ENCODE data around the gene HHLA2. TPM values are rescaled to one million over a fixed set of nuclear protein-coding genes. Genes with fewer than 3 reads are reported as not detected.

Gene HHLA2
- total RNA-seq, 2 experiments from 2014 or later: 5.2 to 9.4 TPM

DNA sequence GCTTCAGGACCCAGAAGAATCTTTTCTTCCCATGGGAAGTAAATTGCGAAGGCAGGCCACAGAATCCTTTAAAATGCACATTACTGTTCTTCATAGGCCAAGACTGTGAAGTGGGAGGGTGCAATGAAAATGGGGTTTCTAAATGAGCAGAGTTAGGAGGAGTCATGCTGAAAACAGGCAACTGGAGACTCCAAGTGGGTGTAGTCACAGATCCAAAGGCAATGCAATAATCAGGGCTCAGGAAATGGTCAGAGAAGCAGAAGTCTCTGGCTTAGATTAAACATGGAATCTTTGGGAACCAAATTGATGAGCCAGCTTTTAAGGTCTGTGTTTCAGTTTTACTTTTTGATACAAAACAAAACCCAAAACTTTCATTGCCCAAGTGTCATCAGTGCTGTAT, 37.6 kb downstream of the HHLA2 start:
- DNase-seq (no peak), ATAC-seq (no peak)
- CTCF ChIA-PET: interaction anchor here (1.0 kb wide), 1 partner anchor 40 kb away, joined by 3 read pairs; no protein-coding TSS in a partner anchor
- H3K9me3 Mint-ChIP-seq (ENCODE audit: low read depth): no peaks in the 10 kb centered on the region
- H3K36me3 Mint-ChIP-seq: peaks cover 26% of the 10 kb centered on the region
- H3K4me3 Mint-ChIP-seq: no peak overlapping the region
- no peak overlapping the region for H3K27ac Mint-ChIP-seq
- H3K4me1 Mint-ChIP-seq: peaks cover 32% of the 10 kb centered on the region
- H3K27me3 Mint-ChIP-seq: no peaks in the 10 kb centered on the region

DNA sequence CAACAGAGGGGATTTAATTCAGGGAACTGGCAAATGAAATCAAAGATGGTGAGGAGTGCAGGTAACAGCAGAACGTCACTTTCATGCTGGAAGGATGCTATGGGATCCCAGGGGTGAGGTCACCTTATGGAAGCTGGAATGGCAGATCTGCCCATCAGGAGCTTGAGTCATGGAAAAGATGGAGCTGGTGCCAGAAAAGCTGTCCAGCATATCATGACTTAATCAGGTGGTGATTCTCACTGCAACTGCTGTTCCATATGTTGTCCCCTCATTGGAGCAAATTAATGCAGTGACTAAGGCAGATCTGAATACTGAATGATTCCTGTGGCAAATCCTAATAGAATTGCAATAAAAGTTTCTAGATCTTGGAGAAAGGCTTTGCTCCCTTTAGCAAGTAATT, 38.4 kb downstream of the HHLA2 start:
- no peak overlapping the region for H3K4me3 Mint-ChIP-seq
- no peaks in the 10 kb centered on the region for H3K27me3 Mint-ChIP-seq
- H3K27ac Mint-ChIP-seq: no peak overlapping the region
- CTCF ChIA-PET: interaction anchor here (1.0 kb wide), 1 partner anchor 41 kb away, joined by 3 read pairs; no protein-coding TSS in a partner anchor
- peaks cover 21% of the 10 kb centered on the region for H3K36me3 Mint-ChIP-seq
- H3K4me1 Mint-ChIP-seq: peaks cover 26% of the 10 kb centered on the region
- no peaks in the 10 kb centered on the region for H3K9me3 Mint-ChIP-seq (ENCODE audit: low read depth)
- no peak for ATAC-seq
- DNase-seq: no peak

DNA sequence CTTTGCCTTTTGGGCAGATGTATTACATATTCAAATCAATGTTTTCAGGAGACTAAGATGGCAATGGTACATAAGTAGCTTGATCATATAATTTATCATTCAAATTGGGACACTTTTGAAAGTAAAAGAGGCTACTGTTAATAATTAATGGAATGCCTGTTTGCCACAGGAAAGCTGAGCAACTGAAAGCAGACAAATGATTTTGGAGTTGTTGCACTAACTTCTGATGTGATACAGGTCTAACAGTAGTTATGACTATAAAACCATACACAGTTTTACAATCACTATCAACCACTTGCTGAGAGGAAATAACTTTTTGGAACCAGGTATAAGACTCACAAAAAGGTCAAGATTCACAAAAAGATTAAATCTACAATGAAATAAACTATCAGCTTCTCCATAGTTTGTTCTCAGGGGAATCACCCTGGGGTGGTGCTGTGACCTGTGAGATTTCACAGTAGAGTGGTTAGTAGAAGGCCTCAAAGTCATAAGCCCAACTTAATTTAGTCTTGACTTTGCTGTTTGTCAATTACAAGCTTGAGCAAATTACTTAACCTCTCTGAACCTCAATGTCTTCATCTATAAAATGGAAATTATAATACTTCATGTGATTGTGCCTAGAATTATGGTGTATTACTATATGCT, 42.7 kb downstream of the HHLA2 start:
- DNase-seq: no peak

DNA sequence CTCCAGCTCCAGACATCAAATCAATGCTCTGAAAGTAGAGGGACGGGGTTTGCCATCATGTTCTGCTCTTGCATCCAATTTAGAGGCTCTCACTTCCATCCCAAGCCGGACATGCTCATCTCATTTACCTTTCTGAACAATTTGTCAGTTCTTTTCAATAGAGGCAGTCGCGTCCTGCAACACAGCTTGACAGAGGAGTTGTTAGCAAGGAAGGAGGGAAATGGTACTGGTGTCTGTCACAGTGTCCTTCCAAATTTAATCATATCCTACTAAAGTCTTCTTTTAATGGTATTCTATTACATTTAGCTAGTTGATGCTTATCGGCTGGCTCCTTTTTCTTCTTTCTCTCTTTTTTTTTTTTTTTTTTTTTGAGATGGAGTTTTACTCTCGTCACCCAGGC, 45.6 kb downstream of the HHLA2 start:
- peaks cover 21% of the 10 kb centered on the region for H3K36me3 Mint-ChIP-seq
- H3K4me1 Mint-ChIP-seq: peaks cover 41% of the 10 kb centered on the region
- no peak overlapping the region for H3K27ac Mint-ChIP-seq
- H3K27me3 Mint-ChIP-seq: peaks cover 5% of the 10 kb centered on the region
- ATAC-seq: no peak
- H3K9me3 Mint-ChIP-seq (ENCODE audit: low read depth): no peaks in the 10 kb centered on the region
- DNase-seq: no peak
- H3K4me3 Mint-ChIP-seq: no peak overlapping the region
- CTCF ChIA-PET: interaction anchor here (1.6 kb wide), 1 partner anchor 46 kb away, joined by 4 read pairs; the partner anchor contains the start of gene HHLA2

More for the DNA sequence above, 42.7 kb downstream of the HHLA2 start:
- CTCF ChIA-PET: no interaction called here
- H3K4me3 Mint-ChIP-seq: no peak overlapping the region
- H3K9me3 Mint-ChIP-seq (ENCODE audit: low read depth): no peaks in the 10 kb centered on the region
- H3K4me1 Mint-ChIP-seq: peaks cover 25% of the 10 kb centered on the region
- H3K27ac Mint-ChIP-seq: no peak overlapping the region
- peaks cover 2% of the 10 kb centered on the region for H3K27me3 Mint-ChIP-seq
- peaks cover 12% of the 10 kb centered on the region for H3K36me3 Mint-ChIP-seq
- no peak for ATAC-seq

DNA sequence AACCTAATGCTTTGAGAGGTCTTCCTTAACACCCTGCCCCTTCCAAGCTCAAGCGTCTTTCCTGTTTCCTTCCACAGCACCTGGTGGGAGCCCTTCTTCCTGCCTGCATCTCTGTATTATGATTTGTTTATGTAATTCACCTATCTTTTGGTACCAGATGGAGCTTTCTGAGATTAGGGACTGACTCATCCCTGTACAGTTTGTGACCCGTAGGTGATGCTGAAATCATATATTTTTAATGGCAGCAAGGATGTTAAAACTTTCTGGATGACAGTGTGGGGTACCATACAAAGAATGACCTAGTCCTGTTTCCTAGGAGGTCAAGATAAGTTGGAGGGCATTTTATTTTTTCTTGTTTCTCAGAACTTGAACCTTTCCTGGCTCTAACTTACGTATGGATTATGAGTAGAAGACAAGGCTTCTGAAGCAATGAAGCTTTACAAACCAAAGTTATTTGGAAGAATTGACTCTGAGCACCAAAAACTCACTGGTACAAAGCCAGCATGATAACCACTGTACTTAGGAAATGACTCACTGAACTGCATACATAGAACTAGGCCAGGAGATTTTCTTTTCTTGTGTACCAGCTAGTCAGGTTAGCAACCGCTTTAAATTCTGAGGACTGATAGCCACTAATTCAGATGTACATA, 46.6 kb downstream of the HHLA2 start:
- H3K4me3 Mint-ChIP-seq: peak overlapping the region; percentile 8
- peaks cover 5% of the 10 kb centered on the region for H3K27me3 Mint-ChIP-seq
- H3K27ac Mint-ChIP-seq: peak overlapping the region; percentile 77
- ATAC-seq (peak; percentile 91), DNase-seq (peak; percentile 43)
- peaks cover 27% of the 10 kb centered on the region for H3K36me3 Mint-ChIP-seq
- CTCF ChIA-PET: interaction anchor here (0.8 to 1.6 kb wide), 5 partner anchors 22 to 135 kb away, joined by 3 to 6 read pairs (median 3); partner anchors contain the start of genes HHLA2 and IFT57
- no peaks in the 10 kb centered on the region for H3K9me3 Mint-ChIP-seq (ENCODE audit: low read depth)
- H3K4me1 Mint-ChIP-seq: peaks cover 41% of the 10 kb centered on the region

DNA sequence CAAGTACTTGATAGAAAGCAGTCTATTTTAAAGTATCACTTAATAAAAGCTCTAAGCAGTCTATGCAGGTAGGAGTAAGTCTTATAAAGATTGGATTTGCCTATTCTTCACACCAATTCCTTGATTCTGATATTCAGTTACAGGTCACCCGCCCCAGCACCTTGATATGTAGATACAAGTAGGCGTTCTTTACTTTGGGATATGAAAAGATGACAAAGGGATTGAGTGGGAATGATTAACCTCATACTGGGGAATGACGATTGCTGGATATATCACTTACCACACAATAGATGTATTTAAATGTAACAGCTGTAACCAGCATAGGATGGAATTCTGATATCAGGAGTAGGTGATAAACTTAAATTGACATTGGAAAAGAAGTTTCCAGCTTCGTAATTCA, 47.1 kb downstream of the HHLA2 start:
- DNase-seq (no peak), ATAC-seq (no peak)
- CTCF ChIA-PET: interaction anchor here (0.8 to 1.4 kb wide), 4 partner anchors 23 to 134 kb away, joined by 3 to 6 read pairs (median 3); partner anchors contain the start of gene IFT57
- H3K4me3 Mint-ChIP-seq: no peak overlapping the region
- peaks cover 5% of the 10 kb centered on the region for H3K27me3 Mint-ChIP-seq
- peaks cover 41% of the 10 kb centered on the region for H3K4me1 Mint-ChIP-seq
- peaks cover 30% of the 10 kb centered on the region for H3K36me3 Mint-ChIP-seq
- no peak overlapping the region for H3K27ac Mint-ChIP-seq
- H3K9me3 Mint-ChIP-seq (ENCODE audit: low read depth): no peaks in the 10 kb centered on the region

DNA sequence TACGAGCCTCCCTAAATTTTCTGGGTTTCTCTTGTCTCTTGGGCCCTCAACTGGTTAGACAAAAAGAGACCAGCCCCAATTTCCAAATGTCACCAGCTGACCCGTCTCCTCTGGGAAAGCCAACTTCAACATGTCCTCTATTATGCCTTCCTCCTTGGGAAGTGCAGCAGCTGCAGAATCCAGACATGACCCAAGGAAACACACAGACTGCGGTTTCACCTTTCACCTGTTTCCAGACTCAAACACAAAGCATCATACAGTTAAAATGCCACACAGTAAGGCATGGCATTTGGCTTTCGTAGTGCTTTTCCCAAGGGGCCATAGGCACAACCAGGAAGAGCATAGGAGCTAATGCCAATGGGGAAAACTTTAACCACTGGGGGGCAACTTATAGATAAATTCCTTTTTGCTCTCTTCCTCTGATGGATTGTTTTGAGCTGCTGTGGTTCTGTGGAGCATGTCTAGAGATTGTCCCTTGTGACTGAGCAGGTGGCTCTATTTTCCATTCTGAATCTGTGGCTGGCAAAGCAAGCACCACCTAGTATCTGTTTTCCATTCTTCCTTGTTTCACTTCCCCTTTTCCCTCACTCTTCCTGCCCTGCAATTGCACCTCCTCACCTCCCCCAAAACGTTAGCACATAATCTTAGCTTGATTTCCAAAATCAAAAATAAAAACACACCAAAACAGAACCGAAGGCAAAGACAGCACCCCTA, 49.3 kb downstream of the HHLA2 start:
- CTCF ChIA-PET: no interaction called here
- peaks cover 32% of the 10 kb centered on the region for H3K36me3 Mint-ChIP-seq
- DNase-seq: no peak
- H3K9me3 Mint-ChIP-seq (ENCODE audit: low read depth): no peaks in the 10 kb centered on the region
- H3K27ac Mint-ChIP-seq: no peak overlapping the region
- peaks cover 5% of the 10 kb centered on the region for H3K27me3 Mint-ChIP-seq
- no peak overlapping the region for H3K4me3 Mint-ChIP-seq
- peaks cover 36% of the 10 kb centered on the region for H3K4me1 Mint-ChIP-seq
- no peak for ATAC-seq

DNA sequence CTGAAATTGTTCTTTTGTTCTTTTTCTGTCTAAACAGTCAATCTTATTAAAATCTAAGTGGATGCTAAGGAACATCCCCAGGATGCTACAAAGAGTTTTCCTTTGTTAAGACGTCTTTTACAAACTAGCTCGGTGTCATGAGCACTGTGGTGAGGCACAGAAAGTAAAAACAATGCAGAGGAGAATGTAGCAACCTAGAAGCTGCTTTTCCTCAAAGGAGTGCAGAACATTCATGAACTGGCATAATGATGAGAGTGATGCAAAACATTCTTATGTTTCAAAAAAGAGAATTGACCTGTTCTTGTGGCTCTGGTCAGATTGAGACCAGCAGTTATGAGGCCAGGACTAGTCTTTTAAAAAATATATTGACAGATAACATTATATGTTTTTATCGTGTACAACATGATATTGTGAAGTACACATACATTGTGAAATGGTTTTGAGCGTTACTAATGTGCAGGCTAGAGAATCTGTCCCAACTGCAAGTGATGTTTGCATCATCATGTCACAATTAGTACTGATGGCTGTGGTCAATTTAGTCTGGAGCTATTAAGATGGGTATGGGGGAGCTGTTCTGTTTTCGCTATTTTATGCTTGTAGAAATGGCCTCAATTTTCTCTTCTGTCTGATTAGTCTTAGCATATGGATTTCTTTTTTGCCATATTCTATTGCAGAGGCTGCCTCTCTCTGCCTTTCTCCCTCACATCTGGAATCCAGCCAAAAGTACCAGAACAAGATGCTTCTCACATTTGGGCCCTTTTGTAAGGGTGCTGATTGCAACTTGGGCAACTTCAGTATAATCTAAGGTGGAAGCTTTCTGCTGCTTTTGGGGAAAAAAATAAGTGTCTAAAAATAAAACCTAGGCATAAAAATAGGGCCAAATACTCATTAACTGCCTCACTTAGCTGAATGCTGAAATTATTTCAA, 50.2 kb downstream of the HHLA2 start:
- CTCF ChIA-PET: no interaction called here
- Mint-ChIP-seq H3K36me3 (peaks cover 32% of the 10 kb centered on the region), H3K27me3 (peaks cover 5% of the 10 kb centered on the region), H3K9me3 (ENCODE audit: low read depth) (no peaks in the 10 kb centered on the region), H3K4me3 (no peak overlapping the region), H3K4me1 (peaks cover 36% of the 10 kb centered on the region), H3K27ac (no peak overlapping the region)
- no peak for ATAC-seq
- DNase-seq: no peak

DNA sequence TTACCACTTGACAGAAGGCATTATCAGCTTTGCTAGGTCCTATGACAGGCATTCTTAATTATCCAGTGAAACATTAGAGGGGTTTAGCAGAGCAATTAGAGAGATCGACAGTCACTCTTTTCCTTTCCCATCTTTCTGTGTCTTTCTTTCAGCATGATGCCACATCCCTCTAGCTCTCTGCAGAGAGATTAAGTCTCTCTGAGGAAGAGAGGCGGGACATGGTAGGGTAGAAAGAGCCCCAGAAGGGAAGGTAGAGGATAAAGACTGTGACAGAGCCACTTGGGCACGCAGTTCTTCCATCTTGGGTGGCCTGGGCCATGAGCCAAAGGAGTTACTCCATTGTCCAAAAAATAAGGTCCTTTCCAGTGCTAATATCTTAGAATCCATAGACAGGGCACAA, 55.8 kb downstream of the HHLA2 start:
- CTCF ChIA-PET: no interaction called here
- Mint-ChIP-seq H3K4me1 (no peaks in the 10 kb centered on the region), H3K4me3 (no peak overlapping the region), H3K36me3 (peaks cover 34% of the 10 kb centered on the region), H3K9me3 (ENCODE audit: low read depth) (no peaks in the 10 kb centered on the region), H3K27ac (no peak overlapping the region), H3K27me3 (no peaks in the 10 kb centered on the region)
- ATAC-seq (no peak), DNase-seq (no peak)

DNA sequence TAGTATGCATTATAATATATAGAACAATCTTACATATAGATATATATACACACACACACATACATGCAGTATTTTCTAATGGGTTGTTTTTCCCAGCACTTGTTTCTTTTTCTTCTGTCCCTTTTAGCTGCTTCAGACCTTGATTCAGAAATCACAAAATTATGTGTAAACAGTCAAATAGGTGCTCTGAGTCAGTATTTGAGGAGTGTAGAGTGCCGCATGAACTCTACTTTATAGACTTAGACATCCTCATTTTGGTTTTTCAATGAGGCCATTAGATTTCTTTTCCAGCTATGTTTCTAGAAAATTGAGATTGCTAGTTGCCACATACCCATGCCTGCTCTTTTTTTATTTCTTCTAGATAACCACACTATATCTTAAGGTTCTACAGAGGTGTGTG, 58.2 kb downstream of the HHLA2 start:
- H3K27me3 Mint-ChIP-seq: no peaks in the 10 kb centered on the region
- no peak overlapping the region for H3K4me3 Mint-ChIP-seq
- H3K4me1 Mint-ChIP-seq: no peaks in the 10 kb centered on the region
- no peak overlapping the region for H3K27ac Mint-ChIP-seq
- no peak for ATAC-seq
- no peak for DNase-seq
- peaks cover 24% of the 10 kb centered on the region for H3K36me3 Mint-ChIP-seq
- H3K9me3 Mint-ChIP-seq (ENCODE audit: low read depth): no peaks in the 10 kb centered on the region
- CTCF ChIA-PET: interaction anchor here (1.2 kb wide), 1 partner anchor 123 kb away, joined by 3 read pairs; no protein-coding TSS in a partner anchor

DNA sequence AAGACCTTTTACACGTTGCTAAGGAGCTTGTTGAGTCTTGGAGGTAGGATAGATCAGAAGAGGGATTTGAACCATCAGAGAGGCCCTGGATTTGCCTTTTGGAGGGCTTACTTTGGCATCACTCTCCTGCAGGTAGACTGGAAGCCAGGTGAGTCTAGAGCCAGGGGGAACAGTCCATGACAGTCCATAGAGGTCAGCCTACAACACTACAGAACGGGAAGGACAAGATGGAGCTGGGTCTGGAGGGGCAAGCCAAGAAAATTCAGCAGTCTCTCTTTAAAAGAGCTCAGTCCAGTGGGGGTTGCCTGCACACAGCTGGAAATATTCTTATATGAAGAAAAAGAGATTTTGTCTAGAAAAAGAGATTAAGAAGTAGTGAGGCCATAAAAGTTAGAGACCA, 60.7 kb downstream of the HHLA2 start:
- H3K4me3 Mint-ChIP-seq: no peak overlapping the region
- peaks cover 2% of the 10 kb centered on the region for H3K27me3 Mint-ChIP-seq
- no peaks in the 10 kb centered on the region for H3K9me3 Mint-ChIP-seq (ENCODE audit: low read depth)
- H3K4me1 Mint-ChIP-seq: no peaks in the 10 kb centered on the region
- DNase-seq: no peak
- CTCF ChIA-PET: no interaction called here
- no peak overlapping the region for H3K27ac Mint-ChIP-seq
- ATAC-seq: no peak
- peaks cover 21% of the 10 kb centered on the region for H3K36me3 Mint-ChIP-seq

DNA sequence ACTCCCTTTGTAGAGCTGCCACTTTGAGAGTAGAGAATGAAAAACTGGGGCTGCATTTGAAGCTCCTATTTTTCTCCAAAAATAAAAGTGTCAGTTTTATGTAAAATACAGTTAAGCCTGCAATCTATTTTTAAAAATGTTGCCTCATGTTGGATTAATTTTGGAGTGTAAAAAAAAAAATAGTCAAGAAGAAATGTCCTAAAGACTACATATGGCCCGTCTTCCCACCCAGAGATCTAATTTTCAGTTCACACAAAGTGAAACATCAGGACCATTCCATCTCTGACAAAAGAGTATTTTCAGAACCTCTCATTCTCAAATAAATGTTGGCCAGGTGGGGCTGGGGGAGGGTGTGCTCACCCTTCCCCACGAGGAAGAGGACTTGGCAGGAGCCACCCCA, 62.7 kb downstream of the HHLA2 start:
- Mint-ChIP-seq H3K27ac (no peak overlapping the region), H3K4me1 (no peaks in the 10 kb centered on the region), H3K9me3 (ENCODE audit: low read depth) (no peaks in the 10 kb centered on the region), H3K27me3 (peaks cover 2% of the 10 kb centered on the region), H3K4me3 (no peak overlapping the region), H3K36me3 (peaks cover 18% of the 10 kb centered on the region)
- DNase-seq: no peak
- ATAC-seq: no peak
- CTCF ChIA-PET: no interaction called here

DNA sequence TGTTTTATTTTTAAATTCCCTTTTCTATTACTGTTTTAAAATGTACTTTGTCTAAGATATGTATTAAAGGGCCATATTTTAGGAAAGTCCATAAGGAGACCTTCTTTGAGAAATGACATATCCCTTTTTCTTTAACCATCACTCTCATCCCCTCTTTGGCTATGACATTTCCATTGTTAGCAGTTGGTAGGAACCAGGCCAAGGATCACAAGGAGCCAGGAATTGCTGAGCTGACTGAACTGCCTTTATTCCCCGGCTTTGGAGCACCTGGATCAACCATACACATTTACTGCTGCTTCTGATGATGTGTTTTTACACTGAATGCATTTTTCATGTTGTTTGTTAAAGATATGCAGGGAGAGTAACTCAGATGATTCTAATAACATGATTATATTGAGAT, 79.7 kb downstream of the HHLA2 start:
- Mint-ChIP-seq H3K36me3 (peaks cover 13% of the 10 kb centered on the region), H3K27ac (no peak overlapping the region), H3K9me3 (ENCODE audit: low read depth) (peaks cover 2% of the 10 kb centered on the region), H3K27me3 (no peaks in the 10 kb centered on the region), H3K4me1 (no peaks in the 10 kb centered on the region), H3K4me3 (no peak overlapping the region)
- no peak for ATAC-seq
- DNase-seq: no peak
- CTCF ChIA-PET: no interaction called here

All from activated CD8-positive, alpha-beta memory T cell treated with anti-CD3 and anti-CD28 coated beads, Interleukin-2, amount 10 ng/mL, durations not matched to agents 7 days and 5 days (primary cell).